Activated CD8-positive, alpha-beta T cell treated with anti-CD3 and anti-CD28 coated beads for 36 hours (primary cell): Measurements from ENCODE around the gene ASB13. TPM values are rescaled to one million over a fixed set of nuclear protein-coding genes. Genes with fewer than 3 reads are reported as not detected.

Experiments used
- ATAC-seq: fragments of 200-7000 bp; cut with Tn5 transposase; one replicate; pipeline ENCODE4 v1.10.0; 2021; ENCODE audit warnings: mild to moderate bottlenecking, moderate library complexity
- CTCF ChIA-PET: fragments of 350-600 bp; sonication (Branson Sonifier 250); formaldehyde crosslinking; loops from one replicate; lab custom pipeline; 2021; ENCODE audit warnings: antibody characterized with exemption; lab: Charles Lee
- POLR2A ChIA-PET: fragments of 350-600 bp; sonication (Branson Sonifier 250); formaldehyde crosslinking; loops from one replicate; lab custom pipeline; 2021; ENCODE audit warnings: antibody characterized with exemption; lab: Charles Lee
- DNase-seq: peaks from one replicate; pipeline ENCODE4 v3.0.0-alpha.2; 2020
- H3K27ac Mint-ChIP-seq: one replicate; pipeline ENCODE4 v1.8.0; 2021; ENCODE audit warnings: mild to moderate bottlenecking, mixed read lengths
- H3K27me3 Mint-ChIP-seq: one replicate; pipeline ENCODE4 v1.8.0; 2021; ENCODE audit warnings: mixed read lengths
- H3K36me3 Mint-ChIP-seq: one replicate; pipeline ENCODE4 v1.8.0; 2021; ENCODE audit warnings: low read depth, mixed read lengths
- H3K4me1 Mint-ChIP-seq: one replicate; pipeline ENCODE4 v1.8.0; 2021; ENCODE audit warnings: low read depth, mixed read lengths
- H3K4me3 Mint-ChIP-seq: one replicate; pipeline ENCODE4 v1.8.0; 2021; ENCODE audit warnings: mild to moderate bottlenecking, moderate library complexity, mixed read lengths
- H3K9me3 Mint-ChIP-seq: one replicate; pipeline ENCODE4 v1.8.0; 2021; ENCODE audit warnings: mixed read lengths
- intact Hi-C: fragments of 100-400 bp; cut with micrococcal nuclease; formaldehyde crosslinking; loops from one replicate; pipeline ENCODE4 v1.10.0; 2022
- total RNA-seq, 2 experiments: library from RNA; stranded (reverse); gene quantifications; one replicate each; pipeline ENCODE4 v1.2.3, GENCODE V29; 2021
- TF ChIP-seq, protein P1 (sequence below): fragments of 200-600 bp; IDR thresholded peaks from one replicate; pipeline ENCODE4 v1.8.0; 2022; ENCODE audit warnings: antibody characterized with exemption, mild to moderate bottlenecking

ASB13 gene
- total RNA-seq, 2 experiments from 2014 or later: 8.9 to 9.2 TPM

DNA sequence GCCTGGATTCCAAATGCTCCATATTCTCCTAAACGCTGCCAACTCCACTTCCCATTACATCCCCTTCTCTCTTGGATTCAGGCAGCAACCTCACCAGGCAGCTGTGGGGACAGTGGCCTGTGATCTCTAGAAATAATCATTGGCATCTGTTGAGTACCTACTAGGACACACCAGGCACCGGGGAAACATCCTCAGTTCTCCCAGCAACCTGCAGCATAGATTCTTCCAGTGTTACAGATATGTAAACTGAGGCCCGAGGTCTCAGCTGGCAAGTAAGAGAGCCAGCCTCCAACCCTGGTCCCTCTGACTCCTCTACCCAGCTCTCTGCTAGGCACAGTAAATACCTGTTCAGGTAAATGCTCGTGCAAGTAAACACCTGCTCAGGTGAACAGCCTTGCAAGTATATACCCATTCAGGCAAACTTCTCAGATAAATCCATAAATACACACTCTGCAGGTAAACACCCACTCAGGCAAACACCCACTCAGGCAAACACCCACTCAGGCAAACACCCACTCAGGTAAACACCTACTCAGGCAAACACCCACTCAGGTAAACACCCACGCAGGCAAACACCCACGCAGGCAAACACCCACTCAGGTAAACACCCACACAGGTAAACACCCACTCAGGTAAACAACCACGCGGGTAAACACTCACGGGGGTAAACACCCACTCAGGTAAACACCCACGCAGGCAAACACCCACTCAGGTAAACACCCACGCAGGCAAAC, 18.7 kb downstream of the ASB13 start:
- Mint-ChIP-seq H3K4me3 (no peak overlapping the region), H3K9me3 (no peaks in the 10 kb centered on the region), H3K4me1 (no peaks in the 10 kb centered on the region), H3K36me3 (peaks cover 8% of the 10 kb centered on the region), H3K27me3 (no peaks in the 10 kb centered on the region), H3K27ac (no peak overlapping the region)
- ChIA-PET POLR2A (no interaction called here), CTCF (interaction anchor here (1.2 to 1.3 kb wide), 2 partner anchors 18 to 206 kb away, joined by 3 to 4 read pairs; no protein-coding TSS in a partner anchor)
- ATAC-seq (no peak), DNase-seq (no peak)
- TF ChIP-seq, protein P1, sequence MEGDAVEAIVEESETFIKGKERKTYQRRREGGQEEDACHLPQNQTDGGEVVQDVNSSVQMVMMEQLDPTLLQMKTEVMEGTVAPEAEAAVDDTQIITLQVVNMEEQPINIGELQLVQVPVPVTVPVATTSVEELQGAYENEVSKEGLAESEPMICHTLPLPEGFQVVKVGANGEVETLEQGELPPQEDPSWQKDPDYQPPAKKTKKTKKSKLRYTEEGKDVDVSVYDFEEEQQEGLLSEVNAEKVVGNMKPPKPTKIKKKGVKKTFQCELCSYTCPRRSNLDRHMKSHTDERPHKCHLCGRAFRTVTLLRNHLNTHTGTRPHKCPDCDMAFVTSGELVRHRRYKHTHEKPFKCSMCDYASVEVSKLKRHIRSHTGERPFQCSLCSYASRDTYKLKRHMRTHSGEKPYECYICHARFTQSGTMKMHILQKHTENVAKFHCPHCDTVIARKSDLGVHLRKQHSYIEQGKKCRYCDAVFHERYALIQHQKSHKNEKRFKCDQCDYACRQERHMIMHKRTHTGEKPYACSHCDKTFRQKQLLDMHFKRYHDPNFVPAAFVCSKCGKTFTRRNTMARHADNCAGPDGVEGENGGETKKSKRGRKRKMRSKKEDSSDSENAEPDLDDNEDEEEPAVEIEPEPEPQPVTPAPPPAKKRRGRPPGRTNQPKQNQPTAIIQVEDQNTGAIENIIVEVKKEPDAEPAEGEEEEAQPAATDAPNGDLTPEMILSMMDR: no peak
- intact Hi-C loops: no loop called here

DNA sequence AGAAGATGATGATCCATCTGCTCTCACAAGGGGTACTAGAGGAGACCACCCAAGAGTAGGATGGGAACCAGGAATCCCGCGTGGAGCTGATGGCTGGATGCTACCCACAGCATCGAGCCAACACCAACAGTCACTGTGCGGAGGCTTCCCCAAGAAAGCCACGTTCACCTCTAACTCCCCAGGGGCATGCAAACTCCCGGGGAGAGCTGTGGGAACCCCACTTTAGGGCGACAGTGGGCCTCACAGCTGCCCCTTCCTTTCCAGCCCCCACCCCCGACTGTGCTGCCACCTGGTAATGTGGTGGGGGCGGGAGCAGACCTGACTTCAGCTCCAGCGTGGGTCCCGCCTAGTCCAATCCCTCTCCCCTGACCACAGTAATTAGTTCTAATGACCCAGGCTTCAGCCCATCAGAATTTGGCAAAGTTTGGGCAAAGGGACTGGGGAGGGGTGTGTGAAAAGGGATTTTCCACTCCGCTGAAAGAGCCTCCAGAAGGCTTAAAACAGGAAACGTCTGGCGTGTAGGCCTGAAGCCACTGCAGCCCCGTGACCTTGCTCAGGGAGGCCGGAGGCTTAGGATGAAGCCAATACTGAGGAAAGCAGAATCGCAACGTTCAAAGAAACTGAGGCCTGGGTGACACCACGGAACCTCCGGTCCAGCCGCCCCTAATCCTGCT, 20.3 kb downstream of the ASB13 start:
- Mint-ChIP-seq H3K27me3 (no peaks in the 10 kb centered on the region), H3K9me3 (no peaks in the 10 kb centered on the region)
- POLR2A ChIA-PET: no interaction called here

DNA sequence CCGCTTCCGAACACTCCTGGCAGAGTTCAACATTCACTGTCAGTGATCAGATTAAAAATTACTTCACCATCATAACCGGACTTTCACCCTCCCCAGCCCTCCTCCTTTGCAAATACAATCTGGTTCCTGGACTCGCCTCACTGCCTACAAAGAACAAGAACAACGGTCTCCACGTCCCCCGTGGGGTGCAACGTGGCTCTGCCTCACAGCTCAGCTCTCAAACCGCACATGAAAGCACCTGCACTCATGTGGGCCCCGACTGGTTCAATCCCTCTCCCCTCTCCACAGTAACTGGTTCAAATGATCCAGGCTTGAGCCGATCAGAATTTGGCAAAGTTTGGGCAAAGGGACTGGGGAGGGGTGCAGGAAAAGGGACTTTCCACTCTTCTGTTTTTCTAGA, 21.0 kb downstream of the ASB13 start:
- TF ChIP-seq, protein P1: no peak
- H3K36me3 Mint-ChIP-seq: peaks cover 10% of the 10 kb centered on the region
- POLR2A ChIA-PET: interaction anchor here (1.3 kb wide), 1 partner anchor 16 kb away, joined by 3 read pairs; no protein-coding TSS in a partner anchor

More for the DNA sequence above, 20.3 kb downstream of the ASB13 start:
- no peak overlapping the region for H3K27ac Mint-ChIP-seq
- DNase-seq (no peak), ATAC-seq (no peak)
- peaks cover 8% of the 10 kb centered on the region for H3K36me3 Mint-ChIP-seq
- H3K4me3 Mint-ChIP-seq: no peak overlapping the region
- TF ChIP-seq, protein P1: no peak
- intact Hi-C loops: no loop called here
- H3K4me1 Mint-ChIP-seq: no peaks in the 10 kb centered on the region
- CTCF ChIA-PET: interaction anchor here (1.2 to 4.5 kb wide), 2 partner anchors 16 to 204 kb away, joined by 3 to 26 read pairs; no protein-coding TSS in a partner anchor

DNA sequence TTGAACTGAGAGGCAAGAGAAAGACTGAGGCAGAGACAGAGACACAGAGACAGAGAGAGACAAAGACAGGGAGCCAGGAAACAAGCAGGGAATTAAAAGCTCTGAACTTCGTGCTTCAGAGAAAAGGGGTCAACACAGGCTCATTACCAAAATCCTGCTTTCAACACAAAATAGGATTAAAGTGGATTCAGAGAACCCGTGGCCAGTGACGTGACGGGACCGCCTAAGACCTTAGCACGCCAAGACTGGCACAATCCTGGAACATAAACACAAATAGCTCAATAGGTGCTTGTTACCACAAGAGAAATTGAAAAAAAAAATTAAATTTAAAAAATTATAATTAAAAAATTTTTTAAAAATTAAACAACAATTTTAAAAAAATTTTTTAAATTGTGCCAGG, 21.5 kb downstream of the ASB13 start:
- intact Hi-C loops: no loop called here
- Mint-ChIP-seq H3K9me3 (no peaks in the 10 kb centered on the region), H3K27me3 (no peaks in the 10 kb centered on the region), H3K36me3 (peaks cover 10% of the 10 kb centered on the region), H3K4me3 (no peak overlapping the region), H3K4me1 (no peaks in the 10 kb centered on the region), H3K27ac (no peak overlapping the region)
- CTCF ChIA-PET: interaction anchor here (0.6 to 4.5 kb wide), 2 partner anchors 15 to 72 kb away, joined by 3 to 26 read pairs; no protein-coding TSS in a partner anchor
- DNase-seq: no peak
- POLR2A ChIA-PET: interaction anchor here (1.3 kb wide), 1 partner anchor 16 kb away, joined by 3 read pairs; no protein-coding TSS in a partner anchor
- ATAC-seq: no peak
- TF ChIP-seq, protein P1: no peak

More for the DNA sequence above, 21.0 kb downstream of the ASB13 start:
- CTCF ChIA-PET: interaction anchor here (4.5 kb wide), 1 partner anchor 15 kb away, joined by 26 read pairs; no protein-coding TSS in a partner anchor
- Mint-ChIP-seq H3K9me3 (no peaks in the 10 kb centered on the region), H3K27me3 (no peaks in the 10 kb centered on the region), H3K4me1 (no peaks in the 10 kb centered on the region), H3K27ac (no peak overlapping the region), H3K4me3 (no peak overlapping the region)
- no peak for ATAC-seq
- no peak for DNase-seq
- intact Hi-C loops: no loop called here
